Esophagus (tissue), 2 donors: ENCODE data around the gene OXA1L. TPM values are rescaled to one million over a fixed set of nuclear protein-coding genes. Genes with fewer than 3 reads are reported as not detected.
A peak's percentile ranks its signal among the peaks of the same experiment; 100 is the strongest.
"Not testable (repeated sequence)": the region's sequence is repeated elsewhere in the genome, so short reads cannot be mapped to it uniquely, and the experiment has no call there.

Experiments
- H3K27ac ChIP-seq, 2 donors: one replicate each; pipeline ENCODE4 v1.5.1; 2013; ENCODE audit warnings: low read depth in 2 of 2, mild to moderate bottlenecking in 2 of 2, inconsistent platforms in 1 of 2, low read length in 1 of 2, moderate library complexity in 1 of 2
- H3K27me3 ChIP-seq, 2 donors: one replicate each; pipeline ENCODE4 v1.6.1; 2013; ENCODE audit warnings: low read length in 2 of 2, control low read depth in 1 of 2, mild to moderate bottlenecking in 1 of 2; ENCODE audit not compliant: insufficient read depth in 2 of 2, control insufficient read depth in 1 of 2
- H3K36me3 ChIP-seq, 2 donors: one replicate each; pipeline ENCODE4 v1.6.1; 2013; ENCODE audit warnings: low read length in 1 of 2; ENCODE audit not compliant: control insufficient read depth in 2 of 2, insufficient read depth in 2 of 2
- H3K4me1 ChIP-seq, 2 donors: one replicate each; pipeline ENCODE4 v1.6.1; 2013; ENCODE audit warnings: low read length in 1 of 2; ENCODE audit not compliant: control insufficient read depth in 2 of 2, insufficient read depth in 2 of 2
- H3K4me3 ChIP-seq, 2 donors: one replicate each; pipeline ENCODE4 v1.5.1; 2013; ENCODE audit warnings: low read length in 2 of 2, mild to moderate bottlenecking in 2 of 2, low read depth in 1 of 2, moderate library complexity in 1 of 2
- H3K9me3 ChIP-seq, 2 donors: one replicate each; pipeline ENCODE4 v1.6.1; 2013; ENCODE audit warnings: mild to moderate bottlenecking in 2 of 2, low read depth in 1 of 2, low read length in 1 of 2, moderate library complexity in 1 of 2; ENCODE audit not compliant: control insufficient read depth in 2 of 2, insufficient read depth in 1 of 2
- WGBS, 2 donors: extraction: QIAGEN DNeasy Blood & Tissue Kit; methylation state at CpG; one replicate each; pipeline ENCODE4 v1.1.7; 2013; 5-methylcytosine and 5-hydroxymethylcytosine counted together
- polyA plus RNA-seq, 2 donors: library from polyadenylated mRNA; stranded (reverse); fragments of 200-250 nt; gene quantifications; one replicate each; pipeline ENCODE4 v1.2.3, GENCODE V29; 2013
- donor health status: healthy with polysubstance abuse.
- donor health status: Bipolar disorder and iron deficiency.

The OXA1L gene
- polyA plus RNA-seq: 10 to 100 TPM; 51.6 to 88.9 TPM

- Histone ChIP-seq H3K4me1 (peaks cover 0 to 4% of the 10 kb centered on the region in 2 donors), H3K36me3 (peaks cover 9 to 24% of the 10 kb centered on the region in 2 donors), H3K27me3 (no peaks in the 10 kb centered on the region), H3K27ac (peak within 1 kb of the TSS; percentile 79 to 83), H3K9me3 (no peaks in the 10 kb centered on the region), H3K4me3 (peak within 1 kb of the TSS; percentile 93 to 97)
- WGBS, 2 donors: 0% methylated on average over 49 to 56 of the region's 56 CpGs
These were observed at the start of gene OXA1L for GRCh38 chr14:22766457-22767322. Gene OXA1L, plus strand, starts transcription at chr14:22766688. Its CDS starts 14 bp downstream, at chr14:22766702.

- H3K4me1 ChIP-seq: no peaks in the 10 kb centered on the region
These were observed 48.4 kb upstream of the OXA1L start for GRCh38 chr14:22718091-22718490.

DNA sequence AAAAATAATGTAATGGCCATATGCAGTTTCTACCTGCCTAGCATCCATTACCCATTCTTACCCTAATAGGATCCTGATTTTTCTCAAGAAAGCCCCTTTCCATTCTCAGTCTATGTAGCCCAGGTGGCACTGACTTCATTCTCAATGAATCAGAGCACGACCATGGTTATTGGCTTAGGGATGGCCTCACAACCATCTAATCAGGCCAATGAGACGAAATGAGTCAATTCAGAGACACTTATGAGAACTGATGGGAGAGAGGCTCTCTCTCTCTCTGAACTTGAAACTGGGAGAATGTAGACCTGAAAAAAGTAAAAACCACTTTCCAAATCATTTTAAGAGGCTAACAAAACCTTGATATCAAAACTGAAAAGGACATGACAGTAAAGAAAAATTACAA lies 45.3 kb upstream of the OXA1L start:
- Histone ChIP-seq H3K9me3 (peaks cover 3 to 5% of the 10 kb centered on the region in 2 donors), H3K36me3 (no peaks in the 10 kb centered on the region), H3K27me3 (no peaks in the 10 kb centered on the region), H3K4me3 (no peak overlapping the region), H3K27ac (no peak overlapping the region), H3K4me1 (no peaks in the 10 kb centered on the region)
- WGBS, 2 donors: 69 to 74% methylated on average over 2 of the region's 2 CpGs

More at GRCh38 chr14:22718091-22718490, 48.4 kb upstream of the OXA1L start:
- peaks cover 0 to 2% of the 10 kb centered on the region in 2 donors for H3K9me3 ChIP-seq
- no peak overlapping the region for H3K27ac ChIP-seq
- H3K27me3 ChIP-seq: no peaks in the 10 kb centered on the region
- H3K36me3 ChIP-seq: no peaks in the 10 kb centered on the region
- H3K4me3 ChIP-seq: no peak overlapping the region
- WGBS, 2 donors: 80 to 85% methylated on average over 4 of the region's 4 CpGs

DNA sequence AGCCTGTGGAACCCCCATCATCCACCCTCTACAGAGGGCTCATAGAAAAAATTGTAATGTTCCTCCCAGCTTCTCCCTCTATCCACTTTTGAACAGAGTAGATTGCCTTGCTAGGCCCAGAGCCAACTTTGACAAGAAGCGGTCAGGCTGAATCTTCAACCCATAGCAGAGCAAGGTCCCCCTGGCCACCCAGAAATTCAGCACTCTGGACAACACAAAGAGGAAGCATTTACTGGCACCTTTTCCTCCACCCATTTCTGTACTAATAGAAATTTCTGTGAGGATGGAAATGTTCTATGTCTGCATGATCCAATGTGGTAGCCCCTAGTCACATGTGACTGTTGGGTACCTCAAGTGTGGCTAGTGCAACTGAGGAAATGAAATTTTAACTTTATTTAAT lies 42.7 kb upstream of the OXA1L start:
- Histone ChIP-seq H3K4me1 (no peaks in the 10 kb centered on the region), H3K4me3 (no peak overlapping the region), H3K36me3 (no peaks in the 10 kb centered on the region), H3K27ac (no peak overlapping the region), H3K9me3 (peaks cover 3 to 7% of the 10 kb centered on the region in 2 donors), H3K27me3 (no peaks in the 10 kb centered on the region)
- 81 to 85% methylated on average over 1 of the region's 1 CpG for WGBS, 2 donors

GRCh38 chr14:22724847-22725246 lies 41.6 kb upstream of the OXA1L start:
- H3K4me1 ChIP-seq, H3K27me3 ChIP-seq, H3K4me3 ChIP-seq, H3K9me3 ChIP-seq, H3K27ac ChIP-seq, H3K36me3 ChIP-seq: not testable (repeated sequence)
- 69 to 82% methylated on average over 8 of the region's 8 CpGs for WGBS, 2 donors

DNA sequence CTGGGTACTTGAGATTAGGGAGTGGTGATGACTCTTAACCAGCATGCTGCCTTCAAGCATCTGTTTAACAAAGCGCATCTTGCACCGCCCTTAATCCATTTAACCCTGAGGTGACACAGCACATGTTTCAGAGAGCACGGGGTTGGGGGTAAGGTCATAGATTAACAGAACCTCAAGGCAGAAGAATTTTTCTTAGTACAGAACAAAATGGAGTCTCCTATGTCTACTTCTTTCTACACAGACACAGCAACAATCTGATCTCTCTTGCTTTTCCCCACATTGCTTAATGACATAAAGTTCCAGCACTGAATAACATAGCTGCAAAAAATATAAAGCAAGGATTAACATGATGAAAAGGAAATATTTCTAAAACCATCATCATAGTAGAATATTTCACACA lies 41.1 kb upstream of the OXA1L start:
- not testable (repeated sequence) for H3K4me3 ChIP-seq, H3K27me3 ChIP-seq, H3K9me3 ChIP-seq, H3K36me3 ChIP-seq, H3K4me1 ChIP-seq, H3K27ac ChIP-seq
- WGBS, 2 donors: 41 to 57% methylated on average over 3 of the region's 3 CpGs

GRCh38 chr14:22726012-22726411 lies 40.5 kb upstream of the OXA1L start:
- Histone ChIP-seq H3K27me3 (no peaks in the 10 kb centered on the region), H3K27ac (no peak overlapping the region), H3K36me3 (no peaks in the 10 kb centered on the region), H3K9me3 (peaks cover 3 to 7% of the 10 kb centered on the region in 2 donors), H3K4me1 (no peaks in the 10 kb centered on the region), H3K4me3 (no peak overlapping the region)
- 47 to 71% methylated on average over 1 of the region's 1 CpG for WGBS, 2 donors

GRCh38 chr14:22732062-22732461 lies 34.4 kb upstream of the OXA1L start:
- not testable (repeated sequence) for H3K4me3 ChIP-seq, H3K4me1 ChIP-seq, H3K27me3 ChIP-seq, H3K27ac ChIP-seq, H3K9me3 ChIP-seq, H3K36me3 ChIP-seq
- 71 to 85% methylated on average over 5 of the region's 5 CpGs for WGBS, 2 donors

DNA sequence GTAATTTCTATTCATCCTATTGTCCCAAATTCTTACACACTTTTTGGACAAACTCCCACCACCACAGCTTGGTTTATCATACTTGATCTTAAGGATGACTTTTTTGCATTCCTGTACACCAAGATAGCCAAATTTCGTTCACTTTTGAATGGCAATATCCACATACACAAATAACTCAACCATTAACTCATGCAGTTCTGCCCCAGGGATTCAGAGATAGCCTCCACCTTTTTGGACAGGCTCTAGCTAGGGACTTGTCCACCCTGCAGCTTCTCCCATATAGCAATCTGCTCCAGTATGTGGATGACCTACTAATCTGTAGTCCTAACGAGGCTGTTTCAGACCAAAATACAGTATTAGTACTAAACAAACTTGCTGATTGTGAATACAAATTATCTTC lies 32.7 kb upstream of the OXA1L start:
- WGBS, 2 donors: 53 to 63% methylated on average over 2 of the region's 2 CpGs
- Histone ChIP-seq H3K4me1 (no peaks in the 10 kb centered on the region), H3K27ac (no peak overlapping the region), H3K4me3 (no peak overlapping the region), H3K36me3 (no peaks in the 10 kb centered on the region), H3K27me3 (no peaks in the 10 kb centered on the region), H3K9me3 (no peaks in the 10 kb centered on the region)

GRCh38 chr14:22735096-22735495 lies 31.4 kb upstream of the OXA1L start:
- Histone ChIP-seq H3K4me3 (no peak overlapping the region), H3K27ac (no peak overlapping the region), H3K4me1 (no peaks in the 10 kb centered on the region), H3K36me3 (no peaks in the 10 kb centered on the region), H3K27me3 (no peaks in the 10 kb centered on the region), H3K9me3 (no peaks in the 10 kb centered on the region)
- 74 to 75% methylated on average over 2 of the region's 2 CpGs for whole genome bisulfite sequencing, 2 donors
